K562 (cell line): Measurements from ENCODE around the gene MEF2B. TPM values are rescaled to one million over a fixed set of nuclear protein-coding genes. Genes with fewer than 3 reads are reported as not detected.

Source experiments
- ELF4 ChIP-seq: fragments of 450-650 bp; formaldehyde crosslinking; IDR thresholded peaks from 2 replicates; pipeline ENCODE4 v1.4.0; 2022; ENCODE audit warnings: missing genetic modification characterization
- SMAD4 ChIP-seq: fragments of 250-450 bp; sonication (Bioruptor Pico); conservative IDR thresholded peaks from 2 replicates; pipeline ENCODE4 v1.8.0; 2021; ENCODE audit warnings: inconsistent platforms, mild to moderate bottlenecking, moderate library complexity
- polyA plus RNA-seq, 8 experiments: library from polyadenylated mRNA; depleted of rRNA in 4 of 8; stranded (reverse) in 5 of 8; unstranded in 3 of 8; fragments of >200 nt; fragmentation: Nextera tagmentation in 2 of 8; fragmentation: Illumina TruSeq in 1 of 8; extraction: Ambion mirVana in 2 of 8; extraction: Trizol in 1 of 8; gene quantifications; 2 replicates each; pipeline versions ENCODE4 v1.2.1 to v1.2.3, GENCODE V29; 2011 to 2014; ENCODE audit warnings: inconsistent platforms in 1 of 8, missing spikeins in 1 of 8
- total RNA-seq, 7 experiments: library from RNA; depleted of rRNA in 6 of 7; stranded (reverse); fragments of >200 nt in 6 of 7; fragmentation: Illumina TruSeq in 2 of 7; extraction: Trizol in 2 of 7; gene quantifications; 2 replicates each; pipeline versions ENCODE4 v1.2.1 to v1.2.3, GENCODE V29; 2011 to 2021; ENCODE audit warnings: low replicate concordance in 1 of 7
- TF ChIP-seq, protein P1 (sequence below), 2 experiments: fragments of 450-650 bp; formaldehyde crosslinking in 1 of 2; IDR thresholded peaks; 2 replicates each; pipeline versions ENCODE4 v1.4.0 to v1.6.1; 2014 to 2020; ENCODE audit warnings: mild to moderate bottlenecking in 2 of 2, borderline replicate concordance in 1 of 2, low read depth in 1 of 2
- TF ChIP-seq, protein P2 (sequence below), 2 experiments: fragments of 450-650 bp; IDR thresholded peaks; 2 replicates each; pipeline ENCODE4 v1.6.1; 2018; ENCODE audit warnings: mild to moderate bottlenecking in 2 of 2, low read depth in 1 of 2; ENCODE audit not compliant: partially characterized antibody in 2 of 2
- TF ChIP-seq, protein P3 (sequence below): fragments of 250-450 bp; sonication (Bioruptor Pico); IDR thresholded peaks from 2 replicates; pipeline ENCODE4 v1.4.0; 2020; ENCODE audit warnings: mild to moderate bottlenecking, moderate library complexity
- TF ChIP-seq, protein P4 (sequence below): sonication (generic); formaldehyde crosslinking; IDR thresholded peaks from 2 replicates; pipeline ENCODE4 v1.8.0; 2023; ENCODE audit warnings: missing genetic modification reagents, mild to moderate bottlenecking, borderline replicate concordance

The MEF2B gene
- total and polyA plus RNA-seq, 9 of the 15 experiments (the other 6 are each of a cell fraction or from before 2014, with no cell fraction given), result 0.14 to 1.9 (median 0.71) TPM; not detected in 3

DNA sequence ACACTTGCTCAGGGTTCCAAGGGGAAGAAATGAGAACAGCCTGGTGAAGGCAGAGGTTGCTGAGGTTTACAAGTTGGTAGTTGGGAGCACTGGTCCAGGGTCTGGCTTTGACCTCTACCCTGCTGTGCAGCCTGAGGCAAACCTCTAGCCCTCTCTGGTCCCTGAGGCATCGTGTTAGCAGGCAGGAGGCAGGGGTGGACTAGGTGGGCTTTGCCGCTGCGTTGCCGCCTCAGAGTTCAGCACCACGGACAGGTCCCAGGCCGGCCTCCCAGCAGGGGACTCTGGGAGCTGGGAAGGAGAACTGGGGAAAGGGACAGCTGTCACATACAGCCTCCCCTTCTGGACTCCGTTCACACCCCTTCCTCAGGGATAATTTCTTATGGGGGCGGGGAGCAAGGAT is 44.8 kb upstream of the MEF2B start (continued):
- TF ChIP-seq, protein P1, sequence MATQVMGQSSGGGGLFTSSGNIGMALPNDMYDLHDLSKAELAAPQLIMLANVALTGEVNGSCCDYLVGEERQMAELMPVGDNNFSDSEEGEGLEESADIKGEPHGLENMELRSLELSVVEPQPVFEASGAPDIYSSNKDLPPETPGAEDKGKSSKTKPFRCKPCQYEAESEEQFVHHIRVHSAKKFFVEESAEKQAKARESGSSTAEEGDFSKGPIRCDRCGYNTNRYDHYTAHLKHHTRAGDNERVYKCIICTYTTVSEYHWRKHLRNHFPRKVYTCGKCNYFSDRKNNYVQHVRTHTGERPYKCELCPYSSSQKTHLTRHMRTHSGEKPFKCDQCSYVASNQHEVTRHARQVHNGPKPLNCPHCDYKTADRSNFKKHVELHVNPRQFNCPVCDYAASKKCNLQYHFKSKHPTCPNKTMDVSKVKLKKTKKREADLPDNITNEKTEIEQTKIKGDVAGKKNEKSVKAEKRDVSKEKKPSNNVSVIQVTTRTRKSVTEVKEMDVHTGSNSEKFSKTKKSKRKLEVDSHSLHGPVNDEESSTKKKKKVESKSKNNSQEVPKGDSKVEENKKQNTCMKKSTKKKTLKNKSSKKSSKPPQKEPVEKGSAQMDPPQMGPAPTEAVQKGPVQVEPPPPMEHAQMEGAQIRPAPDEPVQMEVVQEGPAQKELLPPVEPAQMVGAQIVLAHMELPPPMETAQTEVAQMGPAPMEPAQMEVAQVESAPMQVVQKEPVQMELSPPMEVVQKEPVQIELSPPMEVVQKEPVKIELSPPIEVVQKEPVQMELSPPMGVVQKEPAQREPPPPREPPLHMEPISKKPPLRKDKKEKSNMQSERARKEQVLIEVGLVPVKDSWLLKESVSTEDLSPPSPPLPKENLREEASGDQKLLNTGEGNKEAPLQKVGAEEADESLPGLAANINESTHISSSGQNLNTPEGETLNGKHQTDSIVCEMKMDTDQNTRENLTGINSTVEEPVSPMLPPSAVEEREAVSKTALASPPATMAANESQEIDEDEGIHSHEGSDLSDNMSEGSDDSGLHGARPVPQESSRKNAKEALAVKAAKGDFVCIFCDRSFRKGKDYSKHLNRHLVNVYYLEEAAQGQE (IDR thresholded peaks at IDR 0.05; ENCODE audit: borderline replicate concordance), result peak; percentile 99
- TF ChIP-seq, protein P1 (CRISPR knock-in tag; IDR thresholded peaks at IDR 0.05; ENCODE audit: low read depth), result peak; percentile 96
- TF ChIP-seq, protein P2, sequence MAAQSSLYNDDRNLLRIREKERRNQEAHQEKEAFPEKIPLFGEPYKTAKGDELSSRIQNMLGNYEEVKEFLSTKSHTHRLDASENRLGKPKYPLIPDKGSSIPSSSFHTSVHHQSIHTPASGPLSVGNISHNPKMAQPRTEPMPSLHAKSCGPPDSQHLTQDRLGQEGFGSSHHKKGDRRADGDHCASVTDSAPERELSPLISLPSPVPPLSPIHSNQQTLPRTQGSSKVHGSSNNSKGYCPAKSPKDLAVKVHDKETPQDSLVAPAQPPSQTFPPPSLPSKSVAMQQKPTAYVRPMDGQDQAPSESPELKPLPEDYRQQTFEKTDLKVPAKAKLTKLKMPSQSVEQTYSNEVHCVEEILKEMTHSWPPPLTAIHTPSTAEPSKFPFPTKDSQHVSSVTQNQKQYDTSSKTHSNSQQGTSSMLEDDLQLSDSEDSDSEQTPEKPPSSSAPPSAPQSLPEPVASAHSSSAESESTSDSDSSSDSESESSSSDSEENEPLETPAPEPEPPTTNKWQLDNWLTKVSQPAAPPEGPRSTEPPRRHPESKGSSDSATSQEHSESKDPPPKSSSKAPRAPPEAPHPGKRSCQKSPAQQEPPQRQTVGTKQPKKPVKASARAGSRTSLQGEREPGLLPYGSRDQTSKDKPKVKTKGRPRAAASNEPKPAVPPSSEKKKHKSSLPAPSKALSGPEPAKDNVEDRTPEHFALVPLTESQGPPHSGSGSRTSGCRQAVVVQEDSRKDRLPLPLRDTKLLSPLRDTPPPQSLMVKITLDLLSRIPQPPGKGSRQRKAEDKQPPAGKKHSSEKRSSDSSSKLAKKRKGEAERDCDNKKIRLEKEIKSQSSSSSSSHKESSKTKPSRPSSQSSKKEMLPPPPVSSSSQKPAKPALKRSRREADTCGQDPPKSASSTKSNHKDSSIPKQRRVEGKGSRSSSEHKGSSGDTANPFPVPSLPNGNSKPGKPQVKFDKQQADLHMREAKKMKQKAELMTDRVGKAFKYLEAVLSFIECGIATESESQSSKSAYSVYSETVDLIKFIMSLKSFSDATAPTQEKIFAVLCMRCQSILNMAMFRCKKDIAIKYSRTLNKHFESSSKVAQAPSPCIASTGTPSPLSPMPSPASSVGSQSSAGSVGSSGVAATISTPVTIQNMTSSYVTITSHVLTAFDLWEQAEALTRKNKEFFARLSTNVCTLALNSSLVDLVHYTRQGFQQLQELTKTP (IDR thresholded peaks at IDR 0.05; ENCODE audit: low read depth in 1 of 2, partially characterized antibody in 2 of 2), result peak in 1 of 2 experiments; percentile 83
- TF ChIP-seq, protein P3, sequence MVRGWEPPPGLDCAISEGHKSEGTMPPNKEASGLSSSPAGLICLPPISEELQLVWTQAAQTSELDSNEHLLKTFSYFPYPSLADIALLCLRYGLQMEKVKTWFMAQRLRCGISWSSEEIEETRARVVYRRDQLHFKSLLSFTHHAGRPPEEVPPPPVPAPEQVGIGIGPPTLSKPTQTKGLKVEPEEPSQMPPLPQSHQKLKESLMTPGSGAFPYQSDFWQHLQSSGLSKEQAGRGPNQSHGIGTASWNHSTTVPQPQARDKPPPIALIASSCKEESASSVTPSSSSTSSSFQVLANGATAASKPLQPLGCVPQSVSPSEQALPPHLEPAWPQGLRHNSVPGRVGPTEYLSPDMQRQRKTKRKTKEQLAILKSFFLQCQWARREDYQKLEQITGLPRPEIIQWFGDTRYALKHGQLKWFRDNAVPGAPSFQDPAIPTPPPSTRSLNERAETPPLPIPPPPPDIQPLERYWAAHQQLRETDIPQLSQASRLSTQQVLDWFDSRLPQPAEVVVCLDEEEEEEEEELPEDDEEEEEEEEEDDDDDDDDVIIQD, result no peak
- TF ChIP-seq, protein P4, sequence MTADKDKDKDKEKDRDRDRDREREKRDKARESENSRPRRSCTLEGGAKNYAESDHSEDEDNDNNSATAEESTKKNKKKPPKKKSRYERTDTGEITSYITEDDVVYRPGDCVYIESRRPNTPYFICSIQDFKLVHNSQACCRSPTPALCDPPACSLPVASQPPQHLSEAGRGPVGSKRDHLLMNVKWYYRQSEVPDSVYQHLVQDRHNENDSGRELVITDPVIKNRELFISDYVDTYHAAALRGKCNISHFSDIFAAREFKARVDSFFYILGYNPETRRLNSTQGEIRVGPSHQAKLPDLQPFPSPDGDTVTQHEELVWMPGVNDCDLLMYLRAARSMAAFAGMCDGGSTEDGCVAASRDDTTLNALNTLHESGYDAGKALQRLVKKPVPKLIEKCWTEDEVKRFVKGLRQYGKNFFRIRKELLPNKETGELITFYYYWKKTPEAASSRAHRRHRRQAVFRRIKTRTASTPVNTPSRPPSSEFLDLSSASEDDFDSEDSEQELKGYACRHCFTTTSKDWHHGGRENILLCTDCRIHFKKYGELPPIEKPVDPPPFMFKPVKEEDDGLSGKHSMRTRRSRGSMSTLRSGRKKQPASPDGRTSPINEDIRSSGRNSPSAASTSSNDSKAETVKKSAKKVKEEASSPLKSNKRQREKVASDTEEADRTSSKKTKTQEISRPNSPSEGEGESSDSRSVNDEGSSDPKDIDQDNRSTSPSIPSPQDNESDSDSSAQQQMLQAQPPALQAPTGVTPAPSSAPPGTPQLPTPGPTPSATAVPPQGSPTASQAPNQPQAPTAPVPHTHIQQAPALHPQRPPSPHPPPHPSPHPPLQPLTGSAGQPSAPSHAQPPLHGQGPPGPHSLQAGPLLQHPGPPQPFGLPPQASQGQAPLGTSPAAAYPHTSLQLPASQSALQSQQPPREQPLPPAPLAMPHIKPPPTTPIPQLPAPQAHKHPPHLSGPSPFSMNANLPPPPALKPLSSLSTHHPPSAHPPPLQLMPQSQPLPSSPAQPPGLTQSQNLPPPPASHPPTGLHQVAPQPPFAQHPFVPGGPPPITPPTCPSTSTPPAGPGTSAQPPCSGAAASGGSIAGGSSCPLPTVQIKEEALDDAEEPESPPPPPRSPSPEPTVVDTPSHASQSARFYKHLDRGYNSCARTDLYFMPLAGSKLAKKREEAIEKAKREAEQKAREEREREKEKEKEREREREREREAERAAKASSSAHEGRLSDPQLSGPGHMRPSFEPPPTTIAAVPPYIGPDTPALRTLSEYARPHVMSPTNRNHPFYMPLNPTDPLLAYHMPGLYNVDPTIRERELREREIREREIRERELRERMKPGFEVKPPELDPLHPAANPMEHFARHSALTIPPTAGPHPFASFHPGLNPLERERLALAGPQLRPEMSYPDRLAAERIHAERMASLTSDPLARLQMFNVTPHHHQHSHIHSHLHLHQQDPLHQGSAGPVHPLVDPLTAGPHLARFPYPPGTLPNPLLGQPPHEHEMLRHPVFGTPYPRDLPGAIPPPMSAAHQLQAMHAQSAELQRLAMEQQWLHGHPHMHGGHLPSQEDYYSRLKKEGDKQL (CRISPR knock-in tag), result no peak
- no peak for TF ChIP-seq ELF4
- no peak for TF ChIP-seq SMAD4 (CRISPR knock-in tag)
